B cell (primary cell): ENCODE measurements around the gene CLEC2L. TPM values are rescaled to one million over a fixed set of nuclear protein-coding genes. Genes with fewer than 3 reads are reported as not detected.

Experiments
- ATAC-seq: fragments of 200-7000 bp; cut with Tn5 transposase; one replicate; pipeline ENCODE4 v1.10.0; 2021; ENCODE audit warnings: low read depth, mild to moderate bottlenecking, moderate number of reproducible peaks, moderate library complexity
- CTCF ChIA-PET: fragments of 350-600 bp; sonication (Branson Sonifier 250); formaldehyde crosslinking; loops from one replicate; lab custom pipeline; 2021; ENCODE audit warnings: antibody characterized with exemption, inconsistent platforms; lab: Charles Lee
- POLR2A ChIA-PET: fragments of 350-600 bp; sonication (Branson Sonifier 250); formaldehyde crosslinking; loops from one replicate; lab custom pipeline; 2021; ENCODE audit warnings: antibody characterized with exemption; lab: Charles Lee
- DNase-seq: peaks from one replicate; pipeline ENCODE4 v3.0.0; 2013
- H2AFZ ChIP-seq: 2 replicates; pipeline ENCODE4 v1.6.1; 2012; ENCODE audit warnings: mild to moderate bottlenecking, low read depth, low read length; ENCODE audit not compliant: insufficient read depth, poor library complexity, severe bottlenecking
- H3K27ac ChIP-seq, 2 donors: 1 replicate in 1 of 2; 2 replicates in 1 of 2; pipeline ENCODE4 v1.5.1; 2012 to 2013; ENCODE audit warnings: low read length in 2 of 2, mild to moderate bottlenecking in 2 of 2, moderate library complexity in 1 of 2
- H3K27me3 ChIP-seq, 4 experiments: fragments of 200-600 bp in 1 of 4; sonication (generic) in 1 of 4; replicated peaks in 1 of 4; 1 replicate in 2 of 4; 2 replicates in 2 of 4; pipeline versions ENCODE4 v1.6.1 to v1.7.0; 2013 to 2016; ENCODE audit warnings: low read length in 3 of 4, mild to moderate bottlenecking in 2 of 4, mixed read lengths in 1 of 4, moderate library complexity in 1 of 4; ENCODE audit not compliant: insufficient read depth in 4 of 4, control insufficient read depth in 3 of 4; ENCODE audit errors: control extremely low read depth in 1 of 4
- H3K36me3 ChIP-seq, 2 experiments: replicated peaks in 1 of 2; 1 replicate in 1 of 2; 2 replicates in 1 of 2; pipeline versions ENCODE4 v1.6.1 to v1.7.1; 2013; ENCODE audit warnings: low read length in 1 of 2; ENCODE audit not compliant: insufficient read depth in 2 of 2, control insufficient read depth in 1 of 2; ENCODE audit errors: control extremely low read depth in 1 of 2, extremely low read depth in 1 of 2
- H3K4me1 ChIP-seq, 2 donors: fragments of 200-600 bp in 1 of 2; sonication (generic) in 1 of 2; 1 replicate in 1 of 2; 2 replicates in 1 of 2; pipeline versions ENCODE4 v1.5.1 to v1.6.1; 2013 to 2017; ENCODE audit warnings: low read length in 2 of 2; ENCODE audit not compliant: control insufficient read depth in 2 of 2, insufficient read depth in 2 of 2
- H3K4me2 ChIP-seq: replicated peaks from 2 replicates; pipeline ENCODE3; 2012; ENCODE audit warnings: mild to moderate bottlenecking, low read depth, low read length; ENCODE audit not compliant: poor library complexity, severe bottlenecking
- H3K4me3 ChIP-seq, 5 experiments: fragments of 200-600 bp in 1 of 5; sonication (generic) in 1 of 5; 1 replicate in 3 of 5; 2 replicates in 2 of 5; pipeline versions ENCODE4 v1.5.1 to v1.7.0; 2011 to 2016; ENCODE audit warnings: low read length in 4 of 5, mild to moderate bottlenecking in 4 of 5, low read depth in 2 of 5, control low read depth in 1 of 5, moderate library complexity in 1 of 5; ENCODE audit not compliant: insufficient read depth in 1 of 5; ENCODE audit errors: control extremely low read depth in 1 of 5, extremely low read depth in 1 of 5
- H3K79me2 ChIP-seq: fragments of 200-600 bp; sonication (generic); one replicate; pipeline ENCODE4 v1.6.0; 2016; ENCODE audit warnings: low read length; ENCODE audit not compliant: control insufficient read depth, insufficient read depth
- H3K9ac ChIP-seq: fragments of 200-600 bp; sonication (generic); 2 replicates; pipeline ENCODE4 v1.6.1; 2017; ENCODE audit warnings: mild to moderate bottlenecking, low read length, moderate library complexity
- H3K9me3 ChIP-seq, 3 donors: one replicate each; pipeline versions ENCODE4 v1.6.1 to v1.7.1; 2013; ENCODE audit warnings: low read length in 2 of 3; ENCODE audit not compliant: control insufficient read depth in 2 of 3, insufficient read depth in 1 of 3; ENCODE audit errors: control extremely low read depth in 1 of 3
- H4K20me1 ChIP-seq: 2 replicates; pipeline ENCODE4 v1.6.0; 2012; ENCODE audit warnings: mild to moderate bottlenecking, low read length; ENCODE audit not compliant: insufficient read depth, control insufficient read depth, poor library complexity, severe bottlenecking
- H3K27ac Mint-ChIP-seq: one replicate; pipeline ENCODE4 v1.8.0; 2021; ENCODE audit warnings: mixed read lengths
- H3K27me3 Mint-ChIP-seq: one replicate; pipeline ENCODE4 v1.8.0; 2021; ENCODE audit warnings: mixed read lengths
- H3K4me1 Mint-ChIP-seq: one replicate; pipeline ENCODE4 v1.8.0; 2021; ENCODE audit warnings: mixed read lengths
- H3K4me3 Mint-ChIP-seq: one replicate; pipeline ENCODE4 v1.8.0; 2021; ENCODE audit warnings: mixed read lengths
- H3K9me3 Mint-ChIP-seq: one replicate; pipeline ENCODE4 v1.8.0; 2022; ENCODE audit warnings: mixed read lengths; ENCODE audit not compliant: insufficient read depth
- EZH2 ChIP-seq: IDR thresholded peaks from 2 replicates; pipeline ENCODE4 v1.6.1; 2012; ENCODE audit warnings: borderline replicate concordance, low read depth, mild to moderate bottlenecking, moderate library complexity, low read length; ENCODE audit not compliant: insufficient read depth, poor library complexity, severe bottlenecking
- WGBS: methylation state at CpG from one replicate; pipeline ENCODE4 v1.1.5; 2013; ENCODE audit warnings: missing lambda C conversion rate; ENCODE audit not compliant: insufficient coverage; 5-methylcytosine and 5-hydroxymethylcytosine counted together
- intact Hi-C: fragments of 100-400 bp; cut with micrococcal nuclease; formaldehyde crosslinking; loops from one replicate; pipeline ENCODE4 v1.10.0; 2022
- polyA plus RNA-seq: library from polyadenylated mRNA; depleted of rRNA; stranded (reverse); fragments of >200 nt; gene quantifications from 2 replicates; pipeline ENCODE4 v1.2.3, GENCODE V29; 2012
- total RNA-seq, 2 donors: library from RNA; stranded (reverse); fragments of 120-200 nt in 1 of 2; gene quantifications; 1 replicate in 1 of 2; 2 replicates in 1 of 2; pipeline versions ENCODE4 v1.2.3 to v1.2.4, GENCODE V29; 2013 to 2022
- TF ChIP-seq, protein P1 (sequence below): fragments of 200-600 bp; IDR thresholded peaks from one replicate; pipeline ENCODE4 v1.8.0; 2022; ENCODE audit warnings: antibody characterized with exemption, mild to moderate bottlenecking

CLEC2L gene
- total and polyA plus RNA-seq, 2 donors (not counting 1 experiment from before 2014, with no cell fraction given), result not detected

DNA sequence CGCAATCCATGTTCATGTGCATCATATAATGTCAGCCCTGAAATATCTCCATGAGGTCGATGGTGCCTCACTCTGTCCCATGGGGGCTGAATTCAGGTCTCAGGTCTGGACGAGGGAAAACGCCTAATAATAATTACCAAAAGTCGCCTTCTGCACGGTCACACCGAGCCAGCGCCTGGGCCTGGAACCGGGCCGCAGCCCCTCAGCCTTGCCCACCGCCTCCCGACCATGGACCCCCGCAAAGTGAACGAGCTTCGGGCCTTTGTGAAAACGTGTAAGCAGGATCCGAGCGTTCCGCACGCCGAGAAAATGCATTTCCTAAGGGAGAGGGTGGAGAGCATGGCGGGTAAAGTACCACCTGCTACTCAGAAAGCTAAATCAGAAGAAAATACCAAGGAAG is 21.3 kb upstream of the CLEC2L start:
- no peaks in the 10 kb centered on the region for H3K9me3 ChIP-seq
- no peak for ATAC-seq
- POLR2A ChIA-PET, result no interaction called here
- no peak for TF ChIP-seq EZH2
- TF ChIP-seq, protein P1, sequence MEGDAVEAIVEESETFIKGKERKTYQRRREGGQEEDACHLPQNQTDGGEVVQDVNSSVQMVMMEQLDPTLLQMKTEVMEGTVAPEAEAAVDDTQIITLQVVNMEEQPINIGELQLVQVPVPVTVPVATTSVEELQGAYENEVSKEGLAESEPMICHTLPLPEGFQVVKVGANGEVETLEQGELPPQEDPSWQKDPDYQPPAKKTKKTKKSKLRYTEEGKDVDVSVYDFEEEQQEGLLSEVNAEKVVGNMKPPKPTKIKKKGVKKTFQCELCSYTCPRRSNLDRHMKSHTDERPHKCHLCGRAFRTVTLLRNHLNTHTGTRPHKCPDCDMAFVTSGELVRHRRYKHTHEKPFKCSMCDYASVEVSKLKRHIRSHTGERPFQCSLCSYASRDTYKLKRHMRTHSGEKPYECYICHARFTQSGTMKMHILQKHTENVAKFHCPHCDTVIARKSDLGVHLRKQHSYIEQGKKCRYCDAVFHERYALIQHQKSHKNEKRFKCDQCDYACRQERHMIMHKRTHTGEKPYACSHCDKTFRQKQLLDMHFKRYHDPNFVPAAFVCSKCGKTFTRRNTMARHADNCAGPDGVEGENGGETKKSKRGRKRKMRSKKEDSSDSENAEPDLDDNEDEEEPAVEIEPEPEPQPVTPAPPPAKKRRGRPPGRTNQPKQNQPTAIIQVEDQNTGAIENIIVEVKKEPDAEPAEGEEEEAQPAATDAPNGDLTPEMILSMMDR, result no peak
- Mint-ChIP-seq H3K27ac (no peak overlapping the region), H3K9me3 (no peaks in the 10 kb centered on the region), H3K4me1 (peaks cover 4% of the 10 kb centered on the region), H3K27me3 (peaks cover 9% of the 10 kb centered on the region), H3K4me3 (no peak overlapping the region)
- no peaks in the 10 kb centered on the region for H3K79me2 ChIP-seq
- H3K9ac ChIP-seq, result no peak overlapping the region
- WGBS, result 92% methylated on average over 21 of the region's 22 CpGs
- no peaks in the 10 kb centered on the region for H4K20me1 ChIP-seq
- intact Hi-C loops, result no loop called here
- DNase-seq, result no peak
- CTCF ChIA-PET, result no interaction called here
- H3K4me3 ChIP-seq, result no peak overlapping the region
- H3K27me3 ChIP-seq, result peaks cover 0 to 3% (median 0%) of the 10 kb centered on the region in 4 experiments
- H2AFZ ChIP-seq, result no peak overlapping the region
- H3K27ac ChIP-seq, result no peak overlapping the region
- no peaks in the 10 kb centered on the region for H3K36me3 ChIP-seq
- no peak overlapping the region for H3K4me2 ChIP-seq
- peaks cover 0 to 10% of the 10 kb centered on the region in 2 donors for H3K4me1 ChIP-seq

- Histone ChIP-seq H3K4me3 (no peak overlapping the region), H3K36me3 (no peaks in the 10 kb centered on the region), H3K79me2 (no peaks in the 10 kb centered on the region), H3K4me1 (no peaks in the 10 kb centered on the region), H3K27ac (no peak overlapping the region), H3K9ac (no peak overlapping the region), H3K9me3 (no peaks in the 10 kb centered on the region), H2AFZ (no peak overlapping the region), H4K20me1 (no peaks in the 10 kb centered on the region), H3K4me2 (no peak overlapping the region), H3K27me3 (peaks cover 0 to 2% (median 0%) of the 10 kb centered on the region in 4 experiments)
- Mint-ChIP-seq H3K9me3 (no peaks in the 10 kb centered on the region), H3K4me1 (no peaks in the 10 kb centered on the region), H3K27me3 (no peaks in the 10 kb centered on the region), H3K27ac (no peak overlapping the region), H3K4me3 (no peak overlapping the region)
- ATAC-seq, result no peak
- intact Hi-C loops, result no loop called here
- CTCF ChIA-PET, result no interaction called here
- WGBS, result 87% methylated on average over 8 of the region's 9 CpGs
- POLR2A ChIA-PET, result no interaction called here
- DNase-seq, result no peak
- no peak for TF ChIP-seq EZH2
- TF ChIP-seq, protein P1, result no peak
Measured at GRCh38 chr7:139505563-139505962, 17.9 kb upstream of the CLEC2L start.
